Panc1 (cell line): ENCODE measurements around the gene GM2A. TPM values are rescaled to one million over a fixed set of nuclear protein-coding genes. Genes with fewer than 3 reads are reported as not detected.

ENCODE experiments used
- ATAC-seq: fragments of 200-7000 bp; cut with Tn5 transposase; 2 replicates; pipeline ENCODE4 v1.9.1; 2020; ENCODE audit warnings: mild to moderate bottlenecking, moderate library complexity
- BruUV-seq: library from RNA; stranded (reverse); fragments of 400-500 nt; replicated peaks from 2 replicates; lab custom pipeline; 2021; lab: Mats Ljungman, UMichigan
- CTCF ChIA-PET: fragments of 300-600 bp; sonication (Branson Sonifier 250); formaldehyde crosslinking; loops from one replicate; lab custom pipeline; 2022; ENCODE audit warnings: antibody characterized with exemption; lab: Charles Lee
- POLR2A ChIA-PET: fragments of 300-600 bp; sonication (Branson Sonifier 250); formaldehyde crosslinking; loops from one replicate; lab custom pipeline; 2022; ENCODE audit warnings: antibody characterized with exemption; lab: Charles Lee
- DNase-seq: peaks from one replicate; pipeline ENCODE4 v3.0.0-alpha.2; 2010; ENCODE audit warnings: low read depth, low spot score
- H3K27ac ChIP-seq: 2 replicates; pipeline ENCODE4 v1.5.1; 2011; ENCODE audit warnings: mild to moderate bottlenecking, low read length, inconsistent platforms
- H3K27me3 ChIP-seq: fragments of 200-500 bp; sonication (Bioruptor generic); 2 replicates; pipeline ENCODE4 v1.6.0; 2014; ENCODE audit warnings: low read length, inconsistent platforms; ENCODE audit not compliant: control insufficient read depth, insufficient read depth
- H3K36me3 ChIP-seq: fragments of 200-500 bp; sonication (Bioruptor generic); 2 replicates; pipeline ENCODE4 v1.5.1; 2014; ENCODE audit warnings: inconsistent platforms, mild to moderate bottlenecking, low read length, moderate library complexity; ENCODE audit not compliant: control insufficient read depth, insufficient read depth
- H3K4me1 ChIP-seq: 2 replicates; pipeline ENCODE4 v1.5.1; 2011; ENCODE audit warnings: inconsistent platforms, mild to moderate bottlenecking, low read length, moderate library complexity; ENCODE audit not compliant: control insufficient read depth, insufficient read depth
- H3K4me3 ChIP-seq, 2 experiments: 2 replicates each; pipeline ENCODE4 v1.5.1; 2011 to 2012; ENCODE audit warnings: low read depth in 2 of 2, low read length in 2 of 2, mild to moderate bottlenecking in 2 of 2, inconsistent platforms in 1 of 2, moderate library complexity in 1 of 2
- H3K9me3 ChIP-seq: fragments of 200-500 bp; sonication (Bioruptor generic); 2 replicates; pipeline ENCODE4 v1.5.1; 2014; ENCODE audit warnings: low read depth, mild to moderate bottlenecking, inconsistent platforms, low read length, moderate library complexity; ENCODE audit not compliant: control insufficient read depth, insufficient read depth
- CTCF ChIP-seq: fragments of 450-650 bp; IDR thresholded peaks from 2 replicates; pipeline ENCODE4 v1.5.1; 2017; ENCODE audit warnings: mild to moderate bottlenecking
- POLR2AphosphoS5 ChIP-seq: IDR thresholded peaks from 2 replicates; pipeline ENCODE4 v1.6.1; 2012; ENCODE audit warnings: mild to moderate bottlenecking, low read depth, low read length, moderate library complexity
- REST ChIP-seq, 2 experiments: IDR thresholded peaks; 2 replicates each; pipeline ENCODE4 v1.6.1; 2011 to 2012; ENCODE audit warnings: low read depth in 2 of 2, control low read depth in 1 of 2, low read length in 1 of 2, mild to moderate bottlenecking in 1 of 2, moderate library complexity in 1 of 2; ENCODE audit not compliant: insufficient read depth in 1 of 2
- SIN3A ChIP-seq: IDR thresholded peaks from 2 replicates; pipeline ENCODE4 v1.6.1; 2012; ENCODE audit warnings: low read depth, mild to moderate bottlenecking, low read length, moderate library complexity, borderline replicate concordance; ENCODE audit not compliant: insufficient read depth
- TCF7L2 ChIP-seq: IDR thresholded peaks from 2 replicates; pipeline ENCODE4 v1.6.1; 2011; ENCODE audit warnings: mild to moderate bottlenecking, low read depth, low read length, inconsistent platforms
- in situ Hi-C: cut with HindIII; loops from 2 replicates; pipeline ENCODE4 v1.10.0; 2016; ENCODE audit warnings: low sequenced_read_pairs, low pct_unique_long_range_greater_than_20kb
- intact Hi-C: fragments of 100-400 bp; cut with micrococcal nuclease; formaldehyde crosslinking; loops from one replicate; pipeline ENCODE4 v1.10.0; 2022; ENCODE audit not compliant: unreplicated experiment
- total RNA-seq: library from RNA; stranded (reverse); gene quantifications from one replicate; pipeline ENCODE4 v1.2.1, GENCODE V29; 2021; ENCODE audit not compliant: unreplicated experiment

Gene GM2A
- total RNA-seq, 1 experiment from 2014 or later = 40.7 TPM

- BruUV-seq = no TSS peak
- no peak for ATAC-seq
- CTCF ChIA-PET = interaction anchor here (0.6 kb wide), 1 partner anchor 470 kb away, joined by 3 read pairs; no protein-coding TSS in a partner anchor
These were observed 22.8 kb upstream of the GM2A start for GRCh38 chr5:151230048-151230680.

GRCh38 chr5:151231359-151231758, 21.6 kb upstream of the GM2A start:
- no TSS peak for BruUV-seq
- intact Hi-C loops (no loop called here), in situ Hi-C loops (no loop called here)
- ATAC-seq = no peak
- Histone ChIP-seq H3K4me3 (no peak overlapping the region), H3K27me3 (peaks cover 2% of the 10 kb centered on the region; the same call in 1 of the 2 replicates), H3K27ac (no peak overlapping the region), H3K36me3 (no peaks in the 10 kb centered on the region), H3K4me1 (no peaks in the 10 kb centered on the region), H3K9me3 (no peaks in the 10 kb centered on the region)
- TF ChIP-seq TCF7L2 (no peak), SIN3A (no peak), POLR2AphosphoS5 (no peak)
- DNase-seq = no peak
- ChIA-PET CTCF (no interaction called here), POLR2A (no interaction called here)

More at GRCh38 chr5:151230048-151230680, 22.8 kb upstream of the GM2A start:
- Histone ChIP-seq H3K27ac (no peak overlapping the region), H3K36me3 (no peaks in the 10 kb centered on the region), H3K27me3 (peaks cover 2% of the 10 kb centered on the region), H3K9me3 (no peaks in the 10 kb centered on the region), H3K4me3 (no peak overlapping the region), H3K4me1 (no peaks in the 10 kb centered on the region)
- DNase-seq = no peak
- intact Hi-C loops (no loop called here), in situ Hi-C loops (no loop called here)
- POLR2A ChIA-PET = no interaction called here
- TF ChIP-seq TCF7L2 (no peak), SIN3A (no peak), REST (IDR thresholded peaks at IDR 0.05; ENCODE audit: insufficient read depth in 1 of 2, low read depth in 2 of 2, low read length in 1 of 2) (no peak), CTCF (no peak), POLR2AphosphoS5 (no peak)

- ChIA-PET CTCF (no interaction called here), POLR2A (no interaction called here)
- Histone ChIP-seq H3K36me3 (no peaks in the 10 kb centered on the region), H3K9me3 (no peaks in the 10 kb centered on the region), H3K27ac (no peak overlapping the region), H3K4me3 (no peak overlapping the region), H3K27me3 (peaks cover 2% of the 10 kb centered on the region; the same call in 1 of the 2 replicates), H3K4me1 (no peaks in the 10 kb centered on the region)
- no TSS peak for BruUV-seq
- intact Hi-C loops = no loop called here
- no peak for ATAC-seq
- in situ Hi-C loops = no loop called here
- DNase-seq = no peak
- TF ChIP-seq CTCF = no peak
- TF ChIP-seq TCF7L2 = no peak
- no peak for TF ChIP-seq SIN3A
- TF ChIP-seq REST (IDR thresholded peaks at IDR 0.05; ENCODE audit: insufficient read depth in 1 of 2, low read depth in 2 of 2, low read length in 1 of 2) = no peak
- TF ChIP-seq POLR2AphosphoS5 = no peak
These were observed 19.3 kb upstream of the GM2A start for GRCh38 chr5:151233616-151234085.
